ENCODE measurements around the gene CPNE8. TPM values are rescaled to one million over a fixed set of nuclear protein-coding genes. Genes with fewer than 3 reads are reported as not detected.

Gene CPNE8
- total RNA-seq, 1 donor from 2014 or later, result 9.4 TPM

- Mint-ChIP-seq H3K27me3 (ENCODE audit: low read depth, unreplicated experiment) (no peaks in the 10 kb centered on the region), H3K4me3 (ENCODE audit: unreplicated experiment) (no peak overlapping the region), H3K4me1 (ENCODE audit: low read depth, unreplicated experiment) (no peaks in the 10 kb centered on the region), H3K36me3 (ENCODE audit: low read depth, unreplicated experiment) (no peaks in the 10 kb centered on the region), H3K27ac (ENCODE audit: unreplicated experiment) (no peak overlapping the region), H3K9me3 (ENCODE audit: unreplicated experiment) (no peaks in the 10 kb centered on the region)
- Histone ChIP-seq H3K4me3 (ENCODE audit: insufficient read depth, low read depth, low read length) (no peak overlapping the region), H4K20me1 (ENCODE audit: insufficient read depth, low read length) (no peaks in the 10 kb centered on the region), H3K9me3 (ENCODE audit: insufficient read depth, low read depth, low read length) (no peaks in the 10 kb centered on the region), H3K79me2 (ENCODE audit: insufficient read depth, low read length) (no peaks in the 10 kb centered on the region), H3K4me1 (ENCODE audit: insufficient read depth, low read length) (no peaks in the 10 kb centered on the region), H3K27me3 (ENCODE audit: insufficient read depth, low read length) (no peaks in the 10 kb centered on the region), H3K4me2 (ENCODE audit: low read length) (no peak overlapping the region), H3K9ac (ENCODE audit: low read length) (no peak overlapping the region), H3K27ac (ENCODE audit: low read depth, low read length) (no peak overlapping the region), H3K36me3 (ENCODE audit: insufficient read depth, low read length) (no peaks in the 10 kb centered on the region), H2AFZ (ENCODE audit: low read depth, low read length) (no peak overlapping the region)
- TF ChIP-seq EZH2 (IDR thresholded peaks at IDR 0.05; ENCODE audit: insufficient read depth, low read length), result no peak
- no peak for TF ChIP-seq CTCF (IDR thresholded peaks at IDR 0.05; ENCODE audit: insufficient read depth, low read depth, low read length)
- DNase-seq (ENCODE audit: low read depth), result no peak
- FAIRE-seq, result no peak
Observed at GRCh38 chr12:38926501-38926900, 21.1 kb upstream of the CPNE8 start.

- H2AFZ ChIP-seq (ENCODE audit: low read depth, low read length), result no peak overlapping the region
- H3K4me3 Mint-ChIP-seq (ENCODE audit: unreplicated experiment), result no peak overlapping the region
- H3K9me3 ChIP-seq (ENCODE audit: insufficient read depth, low read depth, low read length), result no peaks in the 10 kb centered on the region
- H3K4me2 ChIP-seq (ENCODE audit: low read length), result no peak overlapping the region
- DNase-seq (ENCODE audit: low read depth) (peak; percentile 54), FAIRE-seq (no peak)
- H3K27me3 ChIP-seq (ENCODE audit: insufficient read depth, low read length), result no peaks in the 10 kb centered on the region
- no peak overlapping the region for H3K27ac Mint-ChIP-seq (ENCODE audit: unreplicated experiment)
- H3K27ac ChIP-seq (ENCODE audit: low read depth, low read length), result no peak overlapping the region
- H3K9me3 Mint-ChIP-seq (ENCODE audit: unreplicated experiment), result no peaks in the 10 kb centered on the region
- no peaks in the 10 kb centered on the region for H3K27me3 Mint-ChIP-seq (ENCODE audit: low read depth, unreplicated experiment)
- no peak overlapping the region for H3K4me3 ChIP-seq (ENCODE audit: insufficient read depth, low read depth, low read length)
- TF ChIP-seq CTCF (IDR thresholded peaks at IDR 0.05; ENCODE audit: insufficient read depth, low read depth, low read length) (peak; percentile 51), EZH2 (IDR thresholded peaks at IDR 0.05; ENCODE audit: insufficient read depth, low read length) (no peak)
- no peaks in the 10 kb centered on the region for H4K20me1 ChIP-seq (ENCODE audit: insufficient read depth, low read length)
- no peak overlapping the region for H3K9ac ChIP-seq (ENCODE audit: low read length)
- no peaks in the 10 kb centered on the region for H3K36me3 ChIP-seq (ENCODE audit: insufficient read depth, low read length)
- H3K4me1 Mint-ChIP-seq (ENCODE audit: low read depth, unreplicated experiment), result no peaks in the 10 kb centered on the region
- no peaks in the 10 kb centered on the region for H3K79me2 ChIP-seq (ENCODE audit: insufficient read depth, low read length)
- H3K4me1 ChIP-seq (ENCODE audit: insufficient read depth, low read length), result no peaks in the 10 kb centered on the region
- no peaks in the 10 kb centered on the region for H3K36me3 Mint-ChIP-seq (ENCODE audit: low read depth, unreplicated experiment)
Observed at GRCh38 chr12:38921025-38921677, 15.8 kb upstream of the CPNE8 start.

- Mint-ChIP-seq H3K4me1 (ENCODE audit: low read depth, unreplicated experiment) (no peaks in the 10 kb centered on the region), H3K27ac (ENCODE audit: unreplicated experiment) (no peak overlapping the region), H3K27me3 (ENCODE audit: low read depth, unreplicated experiment) (no peaks in the 10 kb centered on the region), H3K9me3 (ENCODE audit: unreplicated experiment) (no peaks in the 10 kb centered on the region), H3K36me3 (ENCODE audit: low read depth, unreplicated experiment) (no peaks in the 10 kb centered on the region), H3K4me3 (ENCODE audit: unreplicated experiment) (no peak overlapping the region)
- TF ChIP-seq CTCF (IDR thresholded peaks at IDR 0.05; ENCODE audit: insufficient read depth, low read depth, low read length), result no peak
- TF ChIP-seq EZH2 (IDR thresholded peaks at IDR 0.05; ENCODE audit: insufficient read depth, low read length), result no peak
- no peaks in the 10 kb centered on the region for H3K9me3 ChIP-seq (ENCODE audit: insufficient read depth, low read depth, low read length)
- no peaks in the 10 kb centered on the region for H3K4me1 ChIP-seq (ENCODE audit: insufficient read depth, low read length)
- H3K9ac ChIP-seq (ENCODE audit: low read length), result no peak overlapping the region
- no peak overlapping the region for H2AFZ ChIP-seq (ENCODE audit: low read depth, low read length)
- no peak for FAIRE-seq
- H3K27ac ChIP-seq (ENCODE audit: low read depth, low read length), result no peak overlapping the region
- no peak overlapping the region for H3K4me3 ChIP-seq (ENCODE audit: insufficient read depth, low read depth, low read length)
- H3K4me2 ChIP-seq (ENCODE audit: low read length), result no peak overlapping the region
- H3K36me3 ChIP-seq (ENCODE audit: insufficient read depth, low read length), result no peaks in the 10 kb centered on the region
- no peaks in the 10 kb centered on the region for H3K27me3 ChIP-seq (ENCODE audit: insufficient read depth, low read length)
- no peaks in the 10 kb centered on the region for H4K20me1 ChIP-seq (ENCODE audit: insufficient read depth, low read length)
- DNase-seq (ENCODE audit: low read depth), result peak; percentile 9
- H3K79me2 ChIP-seq (ENCODE audit: insufficient read depth, low read length), result no peaks in the 10 kb centered on the region
Observed at GRCh38 chr12:38919191-38919590, 13.8 kb upstream of the CPNE8 start.
